ENCODE measurements around the gene C6orf47. TPM values are rescaled to one million over a fixed set of nuclear protein-coding genes. Genes with fewer than 3 reads are reported as not detected.

Gene C6orf47
- polyA plus RNA-seq, 1 of the 3 experiments (the other 2 are of a cell fraction): 10.3 TPM

DNA sequence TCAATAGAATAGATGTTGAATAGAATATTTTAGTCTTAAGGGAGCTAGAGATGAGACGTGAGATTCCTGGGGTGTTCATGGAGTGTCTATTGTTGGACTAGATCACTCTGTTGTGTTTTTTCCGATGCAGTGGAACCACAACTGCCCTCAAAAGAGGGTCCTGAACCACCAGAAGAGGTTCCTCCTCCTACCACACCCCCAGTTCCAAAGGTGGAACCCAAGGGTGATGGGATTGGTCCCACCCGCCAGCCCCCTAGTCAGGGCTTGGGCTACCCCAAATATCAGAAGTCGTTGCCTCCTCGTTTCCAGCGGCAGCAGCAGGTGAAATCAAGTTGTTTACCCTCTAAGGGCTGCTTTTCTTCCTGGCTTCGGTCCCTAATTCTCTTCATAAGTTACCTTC lies 31.6 kb downstream of the C6orf47 start:
- H4K20me1 ChIP-seq (ENCODE audit: insufficient read depth): peaks cover 19% of the 10 kb centered on the region

DNA sequence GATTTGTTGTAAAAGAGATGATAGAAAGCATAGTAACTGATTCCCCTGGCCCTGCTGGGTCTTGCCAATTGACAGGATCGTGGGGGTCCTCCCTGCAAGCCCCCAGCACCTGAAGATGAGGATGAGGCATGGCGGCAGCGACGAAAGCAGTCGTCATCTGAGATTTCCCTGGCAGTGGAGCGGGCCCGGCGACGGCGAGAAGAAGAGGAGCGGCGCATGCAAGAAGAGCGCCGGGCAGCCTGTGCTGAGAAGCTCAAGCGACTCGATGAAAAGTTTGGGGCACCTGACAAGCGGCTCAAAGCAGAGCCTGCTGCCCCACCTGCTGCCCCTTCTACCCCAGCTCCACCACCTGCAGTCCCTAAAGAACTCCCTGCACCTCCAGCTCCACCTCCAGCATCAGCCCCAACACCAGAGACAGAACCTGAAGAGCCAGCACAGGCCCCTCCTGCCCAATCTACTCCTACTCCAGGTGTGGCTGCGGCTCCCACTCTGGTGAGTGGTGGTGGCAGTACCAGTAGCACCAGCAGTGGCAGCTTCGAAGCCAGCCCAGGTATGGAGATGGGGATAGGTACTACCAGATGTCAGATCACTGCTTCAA lies 32.8 kb downstream of the C6orf47 start:
- H3K79me2 ChIP-seq (ENCODE audit: insufficient read depth): peaks cover 61% of the 10 kb centered on the region
- H3K27me3 ChIP-seq (ENCODE audit: insufficient read depth): no peaks in the 10 kb centered on the region
- CTCF ChIA-PET: interaction anchor here (0.6 kb wide), 1 partner anchor 18 kb away, joined by 3 read pairs; no protein-coding TSS in a partner anchor
- no peak overlapping the region for H3K4me2 ChIP-seq
- TF ChIP-seq ZBTB33 (IDR thresholded peaks at IDR 0.05; ENCODE audit: borderline replicate concordance, low read depth) (no peak), EP300 (IDR thresholded peaks at IDR 0.05; ENCODE audit: borderline replicate concordance in 1 of 2, low read depth in 1 of 2, low read length in 1 of 2) (no peak), SIN3A (IDR thresholded peaks at IDR 0.05; ENCODE audit: borderline replicate concordance, low read depth, low read length) (no peak), MXI1 (IDR thresholded peaks at IDR 0.05; ENCODE audit: low read depth, low read length) (no peak)
- TF ChIP-seq, protein P1, sequence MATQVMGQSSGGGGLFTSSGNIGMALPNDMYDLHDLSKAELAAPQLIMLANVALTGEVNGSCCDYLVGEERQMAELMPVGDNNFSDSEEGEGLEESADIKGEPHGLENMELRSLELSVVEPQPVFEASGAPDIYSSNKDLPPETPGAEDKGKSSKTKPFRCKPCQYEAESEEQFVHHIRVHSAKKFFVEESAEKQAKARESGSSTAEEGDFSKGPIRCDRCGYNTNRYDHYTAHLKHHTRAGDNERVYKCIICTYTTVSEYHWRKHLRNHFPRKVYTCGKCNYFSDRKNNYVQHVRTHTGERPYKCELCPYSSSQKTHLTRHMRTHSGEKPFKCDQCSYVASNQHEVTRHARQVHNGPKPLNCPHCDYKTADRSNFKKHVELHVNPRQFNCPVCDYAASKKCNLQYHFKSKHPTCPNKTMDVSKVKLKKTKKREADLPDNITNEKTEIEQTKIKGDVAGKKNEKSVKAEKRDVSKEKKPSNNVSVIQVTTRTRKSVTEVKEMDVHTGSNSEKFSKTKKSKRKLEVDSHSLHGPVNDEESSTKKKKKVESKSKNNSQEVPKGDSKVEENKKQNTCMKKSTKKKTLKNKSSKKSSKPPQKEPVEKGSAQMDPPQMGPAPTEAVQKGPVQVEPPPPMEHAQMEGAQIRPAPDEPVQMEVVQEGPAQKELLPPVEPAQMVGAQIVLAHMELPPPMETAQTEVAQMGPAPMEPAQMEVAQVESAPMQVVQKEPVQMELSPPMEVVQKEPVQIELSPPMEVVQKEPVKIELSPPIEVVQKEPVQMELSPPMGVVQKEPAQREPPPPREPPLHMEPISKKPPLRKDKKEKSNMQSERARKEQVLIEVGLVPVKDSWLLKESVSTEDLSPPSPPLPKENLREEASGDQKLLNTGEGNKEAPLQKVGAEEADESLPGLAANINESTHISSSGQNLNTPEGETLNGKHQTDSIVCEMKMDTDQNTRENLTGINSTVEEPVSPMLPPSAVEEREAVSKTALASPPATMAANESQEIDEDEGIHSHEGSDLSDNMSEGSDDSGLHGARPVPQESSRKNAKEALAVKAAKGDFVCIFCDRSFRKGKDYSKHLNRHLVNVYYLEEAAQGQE (IDR thresholded peaks at IDR 0.05; ENCODE audit: low read depth, low read length): no peak
- H3K4me3 ChIP-seq (ENCODE audit: low read depth in 2 of 2, low read length in 1 of 2): no peak overlapping the region
- H2AFZ ChIP-seq (ENCODE audit: low read depth): no peak overlapping the region
- H3K4me1 ChIP-seq (ENCODE audit: control insufficient read depth in 1 of 2, insufficient read depth in 2 of 2, low read depth in 1 of 2, low read length in 1 of 2): peaks cover 2% of the 10 kb centered on the region in 2 experiments; a peak in 2 of 4 replicates
- H3K36me3 ChIP-seq (replicated peaks in 1 of 2; ENCODE audit: control insufficient read depth in 1 of 2, insufficient read depth in 2 of 2, low read length in 1 of 2): peaks cover 93 to 94% of the 10 kb centered on the region in 2 experiments
- no peaks in the 10 kb centered on the region for H3K9me3 ChIP-seq
- DNase-seq: peak; percentile 19
- WGBS (ENCODE audit: low lambda C conversion rate): 98% methylated on average over 18 of the region's 19 CpGs
- no peak overlapping the region for H3K9ac ChIP-seq
- H3K9me2 ChIP-seq: no peaks in the 10 kb centered on the region
- peaks cover 30% of the 10 kb centered on the region for H4K20me1 ChIP-seq (ENCODE audit: insufficient read depth)
- peaks cover 4% of the 10 kb centered on the region for H3F3A ChIP-seq (replicated peaks; ENCODE audit: insufficient read depth)
- no peak overlapping the region for H3K27ac ChIP-seq (ENCODE audit: low read depth in 2 of 2, low read length in 1 of 2)
- POLR2A ChIA-PET: interaction anchor here (1.3 kb wide), 1 partner anchor 11 kb away, joined by 6 read pairs; no protein-coding TSS in a partner anchor

More for the DNA sequence above, 31.6 kb downstream of the C6orf47 start:
- no peak for DNase-seq
- Histone ChIP-seq H3K36me3 (replicated peaks in 1 of 2; ENCODE audit: control insufficient read depth in 1 of 2, insufficient read depth in 2 of 2, low read length in 1 of 2) (peaks cover 81 to 96% of the 10 kb centered on the region in 2 experiments), H3K27me3 (ENCODE audit: insufficient read depth) (no peaks in the 10 kb centered on the region), H3F3A (replicated peaks; ENCODE audit: insufficient read depth) (peaks cover 13% of the 10 kb centered on the region), H3K4me2 (no peak overlapping the region), H3K79me2 (ENCODE audit: insufficient read depth) (peaks cover 49% of the 10 kb centered on the region), H3K9me2 (no peaks in the 10 kb centered on the region), H3K9me3 (no peaks in the 10 kb centered on the region), H3K4me1 (ENCODE audit: control insufficient read depth in 1 of 2, insufficient read depth in 2 of 2, low read depth in 1 of 2, low read length in 1 of 2) (no peaks in the 10 kb centered on the region; a peak in 1 of 4 replicates), H2AFZ (ENCODE audit: low read depth) (no peak overlapping the region), H3K4me3 (ENCODE audit: low read depth in 2 of 2, low read length in 1 of 2) (no peak overlapping the region), H3K9ac (no peak overlapping the region), H3K27ac (ENCODE audit: low read depth in 2 of 2, low read length in 1 of 2) (no peak overlapping the region)
- WGBS (ENCODE audit: low lambda C conversion rate): 89% methylated on average over 7 of the region's 7 CpGs
- TF ChIP-seq JUND (IDR thresholded peaks at IDR 0.05) (no peak), ZBTB33 (IDR thresholded peaks at IDR 0.05; ENCODE audit: borderline replicate concordance, low read depth) (no peak)
- CTCF ChIA-PET: no interaction called here
- POLR2A ChIA-PET: interaction anchor here (1.5 kb wide), 1 partner anchor 8 kb away, joined by 3 read pairs; the partner anchor contains the start of gene PRRC2A
